HepG2 (cell line): Measurements from ENCODE around the gene CTBP1. TPM values are rescaled to one million over a fixed set of nuclear protein-coding genes. Genes with fewer than 3 reads are reported as not detected.

Experiments used
- ATAC-seq: fragments of 200-7000 bp; cut with Tn5 transposase; 3 replicates; pipeline ENCODE4 v1.9.1; 2020; ENCODE audit warnings: mild to moderate bottlenecking, moderate library complexity
- BruUV-seq: library from RNA; stranded (reverse); fragments of 400-500 nt; replicated peaks from 2 replicates; lab custom pipeline; 2021; lab: Mats Ljungman, UMichigan
- CTCF ChIA-PET: fragments of 300-600 bp; formaldehyde crosslinking; extraction: SDS; loops from one replicate; lab custom pipeline; 2021; ENCODE audit warnings: low total read pairs, inconsistent platforms, low intra/inter-chr PET ratio; lab: Yijun Ruan, JAX
- POLR2A ChIA-PET: fragments of 350-600 bp; sonication (Branson Sonifier 250); formaldehyde crosslinking; loops from one replicate; lab custom pipeline; 2020; ENCODE audit warnings: antibody characterized with exemption, inconsistent platforms; lab: Yijun Ruan, JAX
- DNase-seq: peaks from one replicate; pipeline ENCODE4 v3.0.0-alpha.2; 2015; ENCODE audit warnings: low spot score
- FAIRE-seq: peaks from 3 replicates; lab custom pipeline; 2011; peaks lifted over from hg19 to GRCh38; lab: Jason Lieb, UNC
- H2AFZ ChIP-seq: one replicate; pipeline ENCODE4 v1.6.1; 2011; ENCODE audit warnings: low read length, inconsistent platforms
- H3K27ac ChIP-seq: fragments of 300-600 bp; 3 replicates; pipeline ENCODE4 v1.8.0; 2011; ENCODE audit warnings: mixed run types, mild to moderate bottlenecking, mixed read lengths, low read length, inconsistent platforms; ENCODE audit not compliant: insufficient read depth; ENCODE audit errors: extremely low read length
- H3K27me3 ChIP-seq, 2 experiments: fragments of 200-600 bp in 1 of 2; 2 replicates in 1 of 2; 3 replicates in 1 of 2; pipeline versions ENCODE4 v1.6.0 to v1.8.0; 2011; ENCODE audit warnings: low read length in 2 of 2, mild to moderate bottlenecking in 2 of 2, moderate library complexity in 2 of 2, inconsistent platforms in 1 of 2; ENCODE audit not compliant: insufficient read depth in 2 of 2, control insufficient read depth in 1 of 2
- H3K36me3 ChIP-seq, 2 experiments: fragments of 200-600 bp in 1 of 2; replicated peaks in 1 of 2; 2 replicates in 1 of 2; 3 replicates in 1 of 2; pipeline versions ENCODE4 v1.5.1 to v1.8.0; 2011; ENCODE audit warnings: low read length in 2 of 2, inconsistent platforms in 1 of 2; ENCODE audit not compliant: insufficient read depth in 2 of 2, control insufficient read depth in 1 of 2
- H3K4me1 ChIP-seq: 2 replicates; pipeline ENCODE4 v1.5.1; 2012; ENCODE audit warnings: low read length, inconsistent platforms; ENCODE audit not compliant: insufficient read depth
- H3K4me2 ChIP-seq: 2 replicates; pipeline ENCODE4 v1.6.0; 2011; ENCODE audit warnings: low read depth, low read length, inconsistent platforms
- H3K4me3 ChIP-seq, 3 experiments: fragments of 200-600 bp in 1 of 3; sonication (generic), shearing (Covaris generic) in 1 of 3; replicated peaks in 1 of 3; 2 replicates each; pipeline ENCODE4 v1.5.1; 2011 to 2016; ENCODE audit warnings: low read length in 3 of 3, inconsistent platforms in 2 of 3, low read depth in 2 of 3, mild to moderate bottlenecking in 2 of 3, control low read depth in 1 of 3, mixed read lengths in 1 of 3; ENCODE audit not compliant: insufficient read depth in 1 of 3
- H3K79me2 ChIP-seq: one replicate; pipeline ENCODE4 v1.6.1; 2011; ENCODE audit warnings: low read length, inconsistent platforms; ENCODE audit not compliant: insufficient read depth
- H3K9ac ChIP-seq: 2 replicates; pipeline ENCODE4 v1.6.0; 2011; ENCODE audit warnings: mild to moderate bottlenecking, low read depth, low read length, inconsistent platforms; ENCODE audit not compliant: insufficient read depth
- H3K9me3 ChIP-seq: 2 replicates; pipeline ENCODE4 v1.5.1; 2012; ENCODE audit warnings: mild to moderate bottlenecking, low read length
- H4K20me1 ChIP-seq: 2 replicates; pipeline ENCODE4 v1.6.0; 2011; ENCODE audit warnings: inconsistent platforms, mild to moderate bottlenecking, low read length, moderate library complexity; ENCODE audit not compliant: insufficient read depth
- AGO2 ChIP-seq: fragments of 200-400 bp; formaldehyde crosslinking; optimal IDR thresholded peaks from 2 replicates; pipeline ENCODE3; 2017; ENCODE audit warnings: mild to moderate bottlenecking, low read depth, low read length, moderate library complexity
- ATF7 ChIP-seq, 2 experiments: fragments of 450-650 bp in 1 of 2; sonication (generic) in 1 of 2; formaldehyde crosslinking in 1 of 2; IDR thresholded peaks; 2 replicates each; pipeline versions ENCODE4 v1.4.0 to v1.6.1; 2016 to 2020; ENCODE audit warnings: antibody characterized with exemption in 1 of 2, mild to moderate bottlenecking in 1 of 2, missing genetic modification reagents in 1 of 2
- MEIS1 ChIP-seq: sonication (generic); formaldehyde crosslinking; IDR thresholded peaks from 2 replicates; pipeline ENCODE4 v1.9.0; 2021; ENCODE audit warnings: mild to moderate bottlenecking, missing genetic modification reagents, moderate library complexity, borderline replicate concordance
- NFYC ChIP-seq: IDR thresholded peaks from 2 replicates; pipeline ENCODE4 v1.6.1; 2016; ENCODE audit warnings: missing genetic modification reagents, missing compliant biosample characterization
- STAT5B ChIP-seq: sonication (generic); formaldehyde crosslinking; IDR thresholded peaks from 2 replicates; pipeline ENCODE4 v1.4.0; 2020; ENCODE audit warnings: missing genetic modification reagents
- ZNF460 ChIP-seq: sonication (generic); formaldehyde crosslinking; IDR thresholded peaks from 2 replicates; pipeline ENCODE4 v1.5.1; 2020; ENCODE audit warnings: missing genetic modification reagents, mild to moderate bottlenecking, borderline replicate concordance
- WGBS: methylation state at CpG from one replicate; pipeline ENCODE4 v1.1.6; 2017; ENCODE audit warnings: low lambda C conversion rate; 5-methylcytosine and 5-hydroxymethylcytosine counted together
- in situ Hi-C: cut with HindIII; loops from 2 replicates; pipeline ENCODE4 v1.10.0; 2017; ENCODE audit warnings: low pct_unique_long_range_greater_than_20kb; ENCODE audit not compliant: extremely low pct_ligation_motif_present
- intact Hi-C: fragments of 100-400 bp; cut with micrococcal nuclease; formaldehyde crosslinking; loops from one replicate; pipeline ENCODE4 v1.10.0; 2022; ENCODE audit not compliant: unreplicated experiment
- polyA plus RNA-seq, 8 experiments: library from polyadenylated mRNA; depleted of rRNA in 3 of 8; stranded (reverse) in 7 of 8; unstranded in 1 of 8; fragments of >200 nt; fragmentation: Illumina TruSeq in 4 of 8; extraction: Trizol in 4 of 8; gene quantifications; 2 replicates each; pipeline versions ENCODE4 v1.2.1 to v1.2.3, GENCODE V29; 2011 to 2016; ENCODE audit warnings: low read depth in 4 of 8, missing spikeins in 1 of 8, mixed read lengths in 1 of 8; ENCODE audit not compliant: insufficient read depth in 1 of 8
- total RNA-seq, 5 experiments: library from RNA; depleted of rRNA; stranded (reverse); fragments of >200 nt; fragmentation: Illumina TruSeq; extraction: Trizol; gene quantifications; 2 replicates each; pipeline ENCODE4 v1.2.3, GENCODE V29; 2016; ENCODE audit warnings: low read depth in 1 of 5
- TF ChIP-seq, protein P1 (sequence below): sonication (generic); IDR thresholded peaks from 2 replicates; pipeline ENCODE4 v1.6.1; 2016; ENCODE audit warnings: low read depth, borderline replicate concordance
- TF ChIP-seq, protein P2 (sequence below): sonication (generic); formaldehyde crosslinking; IDR thresholded peaks from 2 replicates; pipeline ENCODE4 v1.5.0; 2020; ENCODE audit warnings: missing genetic modification reagents
- TF ChIP-seq, protein P3 (sequence below): sonication (generic); formaldehyde crosslinking; IDR thresholded peaks from 2 replicates; pipeline ENCODE4 v1.9.0; 2021; ENCODE audit warnings: missing genetic modification reagents, mild to moderate bottlenecking, borderline replicate concordance

CTBP1 gene
- total and polyA plus RNA-seq, 2 of the 13 experiments (the other 11 are each of a cell fraction or from before 2014, with no cell fraction given): 78.5 to 112 TPM

DNA sequence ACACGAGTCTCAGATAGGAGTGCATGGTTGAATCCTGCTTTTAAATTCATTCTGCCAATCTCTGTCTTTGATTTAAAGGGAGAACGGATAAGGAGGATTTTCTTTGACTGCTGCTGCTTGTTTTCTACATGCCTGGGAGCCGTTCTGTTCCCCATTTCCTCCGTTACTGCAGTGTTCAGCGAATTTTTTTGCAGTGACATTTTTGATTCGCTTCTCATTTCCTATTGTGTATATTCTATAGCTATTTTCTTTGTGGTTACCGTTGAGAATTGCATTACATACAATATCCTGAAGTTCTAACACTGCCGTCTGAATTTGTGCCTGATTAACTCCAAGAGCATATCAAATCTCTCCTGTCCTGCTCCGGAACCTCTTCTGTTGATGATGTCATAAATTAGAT, 25.9 kb upstream of the CTBP1 start:
- no peaks in the 10 kb centered on the region for H4K20me1 ChIP-seq
- POLR2A ChIA-PET: no interaction called here
- CTCF ChIA-PET: no interaction called here
- H3K4me1 ChIP-seq: no peaks in the 10 kb centered on the region
- FAIRE-seq: no peak
- no peak overlapping the region for H3K9ac ChIP-seq
- no peak overlapping the region for H3K4me3 ChIP-seq
- H3K27ac ChIP-seq: no peak overlapping the region
- no peak for ATAC-seq
- no TSS peak for BruUV-seq
- TF ChIP-seq NFYC: no peak
- TF ChIP-seq, protein P1, sequence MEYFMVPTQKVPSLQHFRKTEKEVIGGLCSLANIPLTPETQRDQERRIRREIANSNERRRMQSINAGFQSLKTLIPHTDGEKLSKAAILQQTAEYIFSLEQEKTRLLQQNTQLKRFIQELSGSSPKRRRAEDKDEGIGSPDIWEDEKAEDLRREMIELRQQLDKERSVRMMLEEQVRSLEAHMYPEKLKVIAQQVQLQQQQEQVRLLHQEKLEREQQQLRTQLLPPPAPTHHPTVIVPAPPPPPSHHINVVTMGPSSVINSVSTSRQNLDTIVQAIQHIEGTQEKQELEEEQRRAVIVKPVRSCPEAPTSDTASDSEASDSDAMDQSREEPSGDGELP: no peak
- TF ChIP-seq ATF7 (IDR thresholded peaks at IDR 0.05): peak; percentile 88
- TF ChIP-seq ATF7 (CRISPR knock-in tag; IDR thresholded peaks at IDR 0.05): no peak
- TF ChIP-seq, all 625 proteins: peak for 1
- 0 out of 2 replicates have a peak, but pooled peaks cover 3% of the 10 kb centered on the region for H3K9me3 ChIP-seq
- no peaks in the 10 kb centered on the region for H3K36me3 ChIP-seq
- H3K4me2 ChIP-seq: no peak overlapping the region
- no peak overlapping the region for H2AFZ ChIP-seq
- no peak for DNase-seq
- H3K79me2 ChIP-seq: no peaks in the 10 kb centered on the region
- 52% methylated on average over 9 of the region's 9 CpGs for WGBS
- intact Hi-C loops: no loop called here
- H3K27me3 ChIP-seq: no peaks in the 10 kb centered on the region
- in situ Hi-C loops: no loop called here

DNA sequence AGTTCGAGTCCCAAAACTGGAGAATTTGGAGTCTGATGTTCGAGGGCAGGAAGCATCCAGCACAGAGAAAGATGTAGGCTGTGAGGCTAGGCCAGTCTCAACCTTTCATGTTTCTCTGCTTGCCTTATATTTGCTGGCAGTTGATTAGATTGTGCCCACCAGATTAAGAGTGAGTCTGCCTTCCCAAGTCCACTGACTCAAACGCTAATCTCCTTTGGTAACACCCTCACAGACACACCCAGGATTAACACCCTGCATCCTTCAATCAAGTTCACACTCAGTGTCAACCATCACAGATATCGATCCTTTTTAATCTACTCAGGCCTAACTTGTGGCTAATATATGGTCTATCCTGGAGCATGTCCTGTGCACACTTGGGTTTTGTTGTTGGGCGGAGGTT, 22.8 kb upstream of the CTBP1 start:
- H3K27me3 ChIP-seq: no peaks in the 10 kb centered on the region; a peak in 1 of 5 replicates
- POLR2A ChIA-PET: no interaction called here
- no peaks in the 10 kb centered on the region for H3K4me1 ChIP-seq
- no peak overlapping the region for H2AFZ ChIP-seq
- peaks cover 7% of the 10 kb centered on the region; the same call in 1 of the 2 replicates for H3K9me3 ChIP-seq
- H3K27ac ChIP-seq: no peak overlapping the region
- ATAC-seq (no peak), FAIRE-seq (no peak), DNase-seq (no peak)
- intact Hi-C loops: no loop called here
- no peaks in the 10 kb centered on the region for H3K79me2 ChIP-seq
- H3K4me3 ChIP-seq: no peak overlapping the region
- no peak overlapping the region for H3K4me2 ChIP-seq
- no peak overlapping the region for H3K9ac ChIP-seq
- 76% methylated on average over 5 of the region's 5 CpGs for WGBS
- no peaks in the 10 kb centered on the region for H3K36me3 ChIP-seq
- BruUV-seq: no TSS peak
- H4K20me1 ChIP-seq: no peaks in the 10 kb centered on the region
- CTCF ChIA-PET: no interaction called here
- in situ Hi-C loops: no loop called here
- TF ChIP-seq ZNF460 (CRISPR knock-in tag) (no peak), AGO2 (no peak), STAT5B (CRISPR knock-in tag) (no peak), MEIS1 (CRISPR knock-in tag) (no peak)
- TF ChIP-seq, protein P2, sequence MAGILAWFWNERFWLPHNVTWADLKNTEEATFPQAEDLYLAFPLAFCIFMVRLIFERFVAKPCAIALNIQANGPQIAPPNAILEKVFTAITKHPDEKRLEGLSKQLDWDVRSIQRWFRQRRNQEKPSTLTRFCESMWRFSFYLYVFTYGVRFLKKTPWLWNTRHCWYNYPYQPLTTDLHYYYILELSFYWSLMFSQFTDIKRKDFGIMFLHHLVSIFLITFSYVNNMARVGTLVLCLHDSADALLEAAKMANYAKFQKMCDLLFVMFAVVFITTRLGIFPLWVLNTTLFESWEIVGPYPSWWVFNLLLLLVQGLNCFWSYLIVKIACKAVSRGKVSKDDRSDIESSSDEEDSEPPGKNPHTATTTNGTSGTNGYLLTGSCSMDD (CRISPR knock-in tag): no peak
- TF ChIP-seq, protein P3, sequence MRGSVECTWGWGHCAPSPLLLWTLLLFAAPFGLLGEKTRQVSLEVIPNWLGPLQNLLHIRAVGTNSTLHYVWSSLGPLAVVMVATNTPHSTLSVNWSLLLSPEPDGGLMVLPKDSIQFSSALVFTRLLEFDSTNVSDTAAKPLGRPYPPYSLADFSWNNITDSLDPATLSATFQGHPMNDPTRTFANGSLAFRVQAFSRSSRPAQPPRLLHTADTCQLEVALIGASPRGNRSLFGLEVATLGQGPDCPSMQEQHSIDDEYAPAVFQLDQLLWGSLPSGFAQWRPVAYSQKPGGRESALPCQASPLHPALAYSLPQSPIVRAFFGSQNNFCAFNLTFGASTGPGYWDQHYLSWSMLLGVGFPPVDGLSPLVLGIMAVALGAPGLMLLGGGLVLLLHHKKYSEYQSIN (CRISPR knock-in tag): no peak
